ENCODE data around the gene NEDD8. TPM values are rescaled to one million over a fixed set of nuclear protein-coding genes. Genes with fewer than 3 reads are reported as not detected.

The NEDD8 gene
- total RNA-seq, 4 donors from 2014 or later, result 54.7 to 137 (median 104) TPM

- Histone ChIP-seq H3K4me1 (no peaks in the 10 kb centered on the region), H3K36me3 (peaks cover 99% of the 10 kb centered on the region), H3K4me3 (no peak overlapping the region), H3K9me3 (no peaks in the 10 kb centered on the region), H3K27ac (no peak overlapping the region), H3K27me3 (no peaks in the 10 kb centered on the region)
- 88% methylated on average over 19 of the region's 19 CpGs for WGBS
- TF ChIP-seq EP300 (IDR thresholded peaks at IDR 0.05), result no peak
- TF ChIP-seq POLR2AphosphoS5 (IDR thresholded peaks at IDR 0.05), result no peak
- no peak for TF ChIP-seq CTCF (IDR thresholded peaks at IDR 0.05)
- no peak for TF ChIP-seq POLR2A (IDR thresholded peaks at IDR 0.05)
- DNase-seq (ENCODE audit: low spot score in 2 of 2), result no peak
These were observed 50.6 kb downstream of the NEDD8 start for GRCh38 chr14:24181371-24182077.

GRCh38 chr14:24179961-24180796, 52.0 kb downstream of the NEDD8 start:
- Histone ChIP-seq H3K36me3 (peaks cover 87% of the 10 kb centered on the region), H3K9me3 (no peaks in the 10 kb centered on the region), H3K27me3 (no peaks in the 10 kb centered on the region), H3K4me1 (no peaks in the 10 kb centered on the region), H3K4me3 (no peak overlapping the region), H3K27ac (peak overlapping the region; percentile 13)
- DNase-seq (ENCODE audit: low spot score in 2 of 2), result peak in 1 of 2 donors; percentile 56
- TF ChIP-seq POLR2A (IDR thresholded peaks at IDR 0.05), result no peak
- no peak for TF ChIP-seq EP300 (IDR thresholded peaks at IDR 0.05)
- TF ChIP-seq POLR2AphosphoS5 (IDR thresholded peaks at IDR 0.05), result no peak
- no peak for TF ChIP-seq CTCF (IDR thresholded peaks at IDR 0.05)
- WGBS, result 62% methylated on average over 11 of the region's 18 CpGs

GRCh38 chr14:24179294-24179960, 52.7 kb downstream of the NEDD8 start:
- peak overlapping the region; percentile 13 for H3K27ac ChIP-seq
- no peaks in the 10 kb centered on the region for H3K4me1 ChIP-seq
- 100% methylated on average over 6 of the region's 14 CpGs for WGBS
- DNase-seq (ENCODE audit: low spot score in 2 of 2), result peak in 1 of 2 donors; percentile 49
- peaks cover 80% of the 10 kb centered on the region for H3K36me3 ChIP-seq
- H3K27me3 ChIP-seq, result no peaks in the 10 kb centered on the region
- H3K4me3 ChIP-seq, result no peak overlapping the region
- TF ChIP-seq CTCF (IDR thresholded peaks at IDR 0.05), result no peak
- no peaks in the 10 kb centered on the region for H3K9me3 ChIP-seq

- Histone ChIP-seq H3K27me3 (no peaks in the 10 kb centered on the region), H3K4me1 (no peaks in the 10 kb centered on the region), H3K4me3 (no peak overlapping the region), H3K9me3 (no peaks in the 10 kb centered on the region), H3K36me3 (peaks cover 71% of the 10 kb centered on the region), H3K27ac (no peak overlapping the region)
- no peak for DNase-seq (ENCODE audit: low spot score in 2 of 2)
- WGBS, result 85% methylated on average over 9 of the region's 12 CpGs
- no peak for TF ChIP-seq POLR2A (IDR thresholded peaks at IDR 0.05)
- TF ChIP-seq POLR2AphosphoS5 (IDR thresholded peaks at IDR 0.05), result no peak
- no peak for TF ChIP-seq EP300 (IDR thresholded peaks at IDR 0.05)
- TF ChIP-seq CTCF (IDR thresholded peaks at IDR 0.05), result no peak
These were observed 53.6 kb downstream of the NEDD8 start for GRCh38 chr14:24178399-24179178.
